ENCODE data around the gene ZNF814. TPM values are rescaled to one million over a fixed set of nuclear protein-coding genes. Genes with fewer than 3 reads are reported as not detected.
"Not testable (repeated sequence)": the region's sequence is repeated elsewhere in the genome, so short reads cannot be mapped to it uniquely, and the experiment has no call there.

The ZNF814 gene
- total RNA-seq, 4 donors from 2014 or later, result 5.8 to 9.4 (median 7.5) TPM

GRCh38 chr19:57810410-57811295, 78.2 kb downstream of the ZNF814 start:
- H3K9me3 ChIP-seq; H3K27me3 ChIP-seq; H3K27ac ChIP-seq (replicated peaks in 1 of 4); H3K4me3 ChIP-seq; DNase-seq (ENCODE audit: extremely low spot score): not testable (repeated sequence)
- WGBS, result 77% methylated on average over 17 of the region's 17 CpGs
- H3K36me3 ChIP-seq, result peaks cover 3 to 60% (median 39%) of the 10 kb centered on the region in 4 donors
- H3K4me1 ChIP-seq, result peaks cover 8 to 28% (median 19%) of the 10 kb centered on the region in 4 donors
- intact Hi-C loops (cut with DNase I), result loop anchor here (10.0 kb wide), 1 partner anchor 66 kb away; the partner anchor contains the start of gene ZNF776

DNA sequence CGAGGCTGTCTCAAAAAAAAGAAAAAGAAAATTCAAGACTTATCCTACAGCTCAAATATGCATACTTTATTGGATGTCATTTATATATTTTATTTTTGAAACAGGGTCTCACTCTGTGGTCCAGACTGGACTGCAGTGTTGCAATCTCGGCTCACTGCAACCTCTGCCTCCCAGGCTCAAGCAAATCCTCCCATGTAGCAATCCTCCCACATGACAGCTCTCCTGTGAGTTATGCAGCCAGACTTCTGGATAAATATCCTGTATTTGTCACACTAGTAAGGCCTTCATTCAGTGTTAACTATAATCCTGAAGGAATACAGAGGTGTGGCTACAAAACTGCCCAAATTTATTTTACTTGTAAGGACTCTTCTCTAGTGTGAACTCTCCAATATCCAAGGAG, 81.3 kb downstream of the ZNF814 start:
- H3K4me1 ChIP-seq, result peaks cover 13 to 27% (median 18%) of the 10 kb centered on the region in 4 donors
- peaks cover 3 to 58% (median 38%) of the 10 kb centered on the region in 4 donors for H3K36me3 ChIP-seq
- H3K27me3 ChIP-seq, result no peaks in the 10 kb centered on the region
- H3K4me3 ChIP-seq, result no peak overlapping the region
- intact Hi-C loops (cut with DNase I), result no loop called here
- H3K9me3 ChIP-seq, result no peaks in the 10 kb centered on the region
- 97% methylated on average over 2 of the region's 2 CpGs for WGBS
- H3K27ac ChIP-seq (replicated peaks in 1 of 4), result no peak overlapping the region
- no peak for TF ChIP-seq EP300 (IDR thresholded peaks at IDR 0.05)
- TF ChIP-seq, protein P1, sequence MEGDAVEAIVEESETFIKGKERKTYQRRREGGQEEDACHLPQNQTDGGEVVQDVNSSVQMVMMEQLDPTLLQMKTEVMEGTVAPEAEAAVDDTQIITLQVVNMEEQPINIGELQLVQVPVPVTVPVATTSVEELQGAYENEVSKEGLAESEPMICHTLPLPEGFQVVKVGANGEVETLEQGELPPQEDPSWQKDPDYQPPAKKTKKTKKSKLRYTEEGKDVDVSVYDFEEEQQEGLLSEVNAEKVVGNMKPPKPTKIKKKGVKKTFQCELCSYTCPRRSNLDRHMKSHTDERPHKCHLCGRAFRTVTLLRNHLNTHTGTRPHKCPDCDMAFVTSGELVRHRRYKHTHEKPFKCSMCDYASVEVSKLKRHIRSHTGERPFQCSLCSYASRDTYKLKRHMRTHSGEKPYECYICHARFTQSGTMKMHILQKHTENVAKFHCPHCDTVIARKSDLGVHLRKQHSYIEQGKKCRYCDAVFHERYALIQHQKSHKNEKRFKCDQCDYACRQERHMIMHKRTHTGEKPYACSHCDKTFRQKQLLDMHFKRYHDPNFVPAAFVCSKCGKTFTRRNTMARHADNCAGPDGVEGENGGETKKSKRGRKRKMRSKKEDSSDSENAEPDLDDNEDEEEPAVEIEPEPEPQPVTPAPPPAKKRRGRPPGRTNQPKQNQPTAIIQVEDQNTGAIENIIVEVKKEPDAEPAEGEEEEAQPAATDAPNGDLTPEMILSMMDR (IDR thresholded peaks at IDR 0.05), result no peak
- TF ChIP-seq POLR2A (IDR thresholded peaks at IDR 0.05; ENCODE audit: low read depth), result no peak
- no peak for TF ChIP-seq POLR2AphosphoS5 (IDR thresholded peaks at IDR 0.05)
- no peak for DNase-seq (ENCODE audit: extremely low spot score)

- Histone ChIP-seq H3K9me3 (no peaks in the 10 kb centered on the region), H3K4me3 (peak overlapping the region; percentile 50 to 57 (median 52)), H3K4me1 (peaks cover 14 to 61% (median 51%) of the 10 kb centered on the region in 4 donors), H3K27ac (replicated peaks in 1 of 4) (peak overlapping the region; percentile 67 to 74 (median 70)), H3K36me3 (peaks cover 0 to 24% (median 16%) of the 10 kb centered on the region in 4 donors), H3K27me3 (no peaks in the 10 kb centered on the region)
- DNase-seq (ENCODE audit: extremely low spot score), result no peak
- intact Hi-C loops (cut with DNase I), result no loop called here
- 16% methylated on average over 19 of the region's 19 CpGs for WGBS
- TF ChIP-seq, protein P1 (IDR thresholded peaks at IDR 0.05), result no peak
- TF ChIP-seq POLR2A (IDR thresholded peaks at IDR 0.05; ENCODE audit: low read depth) (no peak), POLR2AphosphoS5 (IDR thresholded peaks at IDR 0.05) (no peak), EP300 (IDR thresholded peaks at IDR 0.05) (no peak)
Measured at GRCh38 chr19:57803594-57804325, 85.1 kb downstream of the ZNF814 start.

- H3K27me3 ChIP-seq, result no peaks in the 10 kb centered on the region
- peaks cover 14 to 63% (median 56%) of the 10 kb centered on the region in 4 donors for H3K4me1 ChIP-seq
- H3K27ac ChIP-seq (replicated peaks in 1 of 4), result peak overlapping the region; percentile 67 to 74 (median 70)
- DNase-seq (ENCODE audit: extremely low spot score), result no peak
- TF ChIP-seq, protein P1 (IDR thresholded peaks at IDR 0.05), result no peak
- no peak for TF ChIP-seq POLR2A (IDR thresholded peaks at IDR 0.05; ENCODE audit: low read depth)
- TF ChIP-seq POLR2AphosphoS5 (IDR thresholded peaks at IDR 0.05), result no peak
- no peak for TF ChIP-seq EP300 (IDR thresholded peaks at IDR 0.05)
- H3K4me3 ChIP-seq, result peak overlapping the region; percentile 50 to 57 (median 52)
- no peaks in the 10 kb centered on the region for H3K9me3 ChIP-seq
- WGBS, result 23% methylated on average over 6 of the region's 6 CpGs
- intact Hi-C loops (cut with DNase I), result no loop called here
- H3K36me3 ChIP-seq, result peaks cover 0 to 19% (median 11%) of the 10 kb centered on the region in 4 donors
Measured at GRCh38 chr19:57803265-57803593, 85.6 kb downstream of the ZNF814 start.

GRCh38 chr19:57802269-57802668, 86.6 kb downstream of the ZNF814 start:
- TF ChIP-seq EP300 (IDR thresholded peaks at IDR 0.05), result no peak
- TF ChIP-seq POLR2AphosphoS5 (IDR thresholded peaks at IDR 0.05), result no peak
- TF ChIP-seq POLR2A (IDR thresholded peaks at IDR 0.05; ENCODE audit: low read depth), result no peak
- TF ChIP-seq, protein P1 (IDR thresholded peaks at IDR 0.05), result no peak
- no peak overlapping the region for H3K4me3 ChIP-seq
- H3K27me3 ChIP-seq, result no peaks in the 10 kb centered on the region
- intact Hi-C loops (cut with DNase I), result no loop called here
- H3K36me3 ChIP-seq, result peaks cover 0 to 10% (median 5%) of the 10 kb centered on the region in 4 donors
- WGBS, result 83% methylated on average over 4 of the region's 4 CpGs
- no peaks in the 10 kb centered on the region for H3K9me3 ChIP-seq
- no peak for DNase-seq (ENCODE audit: extremely low spot score)
- peak overlapping the region in 1 of 4 donors; percentile 10 for H3K27ac ChIP-seq (replicated peaks in 1 of 4)
- H3K4me1 ChIP-seq, result peaks cover 14 to 63% (median 56%) of the 10 kb centered on the region in 4 donors
